ENCODE data around the gene GPLD1.

DNA sequence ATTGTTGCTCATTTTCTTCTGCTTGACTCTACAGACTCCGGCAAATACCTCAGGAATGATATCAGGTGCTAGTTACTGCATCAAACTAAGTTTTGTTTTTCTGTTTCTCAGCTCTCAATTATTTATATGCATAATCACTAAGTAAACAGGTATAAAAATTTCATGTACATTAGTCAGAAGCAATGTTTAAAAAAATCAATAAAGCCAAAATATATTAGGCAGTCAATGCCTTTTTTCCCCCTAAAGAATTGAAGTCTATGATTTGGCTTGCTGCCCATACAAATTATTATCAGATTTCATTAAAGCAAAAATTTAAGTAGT is 107.2 kb downstream of the GPLD1 start:
- no peak for TF ChIP-seq ZNF274 (IDR thresholded peaks at IDR 0.05; ENCODE audit: low read depth, low read length)
- no peak for TF ChIP-seq YY1 (IDR thresholded peaks at IDR 0.05; ENCODE audit: insufficient read depth, insufficient read length)

All from NT2/D1 (cell line).